HuH-7 (cell line): ENCODE measurements around the gene MFGE8.

Source experiments
- DNase-seq: peaks from one replicate; pipeline ENCODE4 v3.0.0; 2011; ENCODE audit warnings: low spot score

The MFGE8 gene

DNA sequence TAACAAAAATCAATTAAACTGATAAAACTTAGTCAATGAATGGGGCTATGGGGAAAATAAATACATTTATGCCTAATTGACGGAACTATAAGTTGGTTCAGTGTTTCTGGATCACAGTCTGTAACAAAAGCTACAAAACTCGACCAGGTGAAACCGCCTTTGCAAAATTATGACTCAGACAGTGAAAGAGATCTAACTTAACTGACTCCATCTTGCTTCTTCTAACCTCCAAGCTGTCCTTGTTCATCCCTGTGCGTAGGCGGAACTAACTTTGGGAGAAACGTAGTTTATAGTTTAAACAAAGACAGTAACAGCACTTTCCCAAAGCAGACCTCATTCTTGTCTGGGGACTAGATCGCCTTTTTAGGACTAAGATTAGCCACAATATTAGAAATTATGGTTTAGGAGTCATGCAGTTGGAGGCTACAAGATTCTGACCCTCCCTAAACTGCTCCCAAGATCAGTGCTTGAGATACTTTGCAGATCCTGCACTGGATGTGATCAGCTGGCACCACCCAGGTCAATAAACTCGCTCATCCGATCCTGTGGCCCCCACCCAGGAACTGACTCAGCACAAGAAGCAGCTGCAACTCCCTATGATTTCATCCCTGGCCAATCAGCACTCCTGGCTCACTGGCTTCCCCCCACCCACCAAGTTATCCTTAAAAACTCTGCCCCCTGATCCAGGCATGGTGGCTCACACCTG is 7.2 kb upstream of the MFGE8 start:
- no peak for DNase-seq

DNA sequence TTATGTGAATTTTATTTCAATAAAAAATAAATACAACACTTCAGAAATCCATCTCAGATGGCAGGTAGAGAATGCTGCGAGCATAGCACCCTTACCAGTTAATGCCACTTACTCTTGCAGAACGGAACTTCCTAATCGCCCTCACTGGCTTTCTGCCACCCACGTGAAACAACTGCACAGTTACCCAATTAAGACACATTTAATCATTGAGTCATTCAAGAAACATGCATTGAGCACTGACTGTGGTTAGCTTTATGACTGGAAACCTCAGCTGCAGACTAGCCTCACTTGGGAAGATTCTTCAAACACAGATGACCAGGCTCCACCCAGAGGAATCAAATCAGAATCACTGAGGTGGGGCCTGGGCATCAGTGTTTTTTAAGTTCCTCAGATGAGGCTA is 5.6 kb upstream of the MFGE8 start:
- no peak for DNase-seq

DNA sequence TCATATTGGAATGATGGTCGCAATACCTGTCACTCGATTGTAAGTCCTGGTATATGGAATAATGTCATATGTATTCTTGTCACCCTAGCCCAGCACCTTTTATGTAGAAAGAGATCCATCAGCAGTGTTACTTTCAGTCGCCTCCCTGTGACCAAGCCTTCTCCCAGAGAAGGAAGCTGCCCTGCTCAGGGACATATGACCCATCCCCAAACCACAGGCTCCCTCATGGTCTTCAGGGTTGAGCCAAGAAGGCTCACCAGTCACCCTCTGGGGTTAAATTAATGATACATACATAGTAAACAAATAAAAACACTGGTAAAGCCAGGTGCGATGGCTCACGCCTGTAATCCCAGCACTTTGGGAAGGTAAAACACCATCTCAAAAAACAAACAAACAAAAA is 4.6 kb upstream of the MFGE8 start:
- no peak for DNase-seq

DNA sequence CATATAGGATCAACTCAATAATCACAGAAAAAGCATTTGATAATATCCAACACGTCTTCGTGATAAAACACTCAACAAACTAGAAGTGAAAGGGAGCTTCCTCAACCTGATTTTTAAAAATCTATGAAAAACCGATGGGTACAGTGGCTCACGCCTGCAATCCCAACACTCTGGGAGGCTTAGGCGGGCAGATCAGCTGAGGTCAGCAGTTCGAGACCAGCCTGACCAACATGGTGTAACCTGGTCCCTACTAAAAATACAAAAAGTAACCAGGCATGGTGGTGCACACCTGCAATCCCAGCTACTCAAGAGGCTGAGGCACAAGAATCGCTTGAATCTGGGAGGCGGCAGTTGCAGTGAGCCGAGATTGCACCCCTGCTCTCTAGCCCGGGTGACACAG is 2.2 kb upstream of the MFGE8 start:
- DNase-seq, result no peak

DNA sequence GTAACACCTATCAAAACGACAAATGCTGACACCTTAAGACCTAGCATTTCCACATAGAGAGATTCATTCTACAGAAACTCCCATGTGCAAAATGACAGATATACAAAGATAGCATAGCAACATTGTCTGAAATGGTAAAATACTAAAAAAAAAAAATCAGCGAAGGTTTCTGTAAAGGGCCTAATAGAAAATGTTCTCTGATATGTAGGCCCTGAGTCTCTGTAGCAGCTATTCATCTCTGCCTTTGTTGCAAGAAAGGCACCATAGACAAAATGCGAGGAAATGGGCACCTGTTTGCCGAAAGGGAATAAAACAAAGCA is 631 bp upstream of the MFGE8 start:
- DNase-seq, result no peak

DNA sequence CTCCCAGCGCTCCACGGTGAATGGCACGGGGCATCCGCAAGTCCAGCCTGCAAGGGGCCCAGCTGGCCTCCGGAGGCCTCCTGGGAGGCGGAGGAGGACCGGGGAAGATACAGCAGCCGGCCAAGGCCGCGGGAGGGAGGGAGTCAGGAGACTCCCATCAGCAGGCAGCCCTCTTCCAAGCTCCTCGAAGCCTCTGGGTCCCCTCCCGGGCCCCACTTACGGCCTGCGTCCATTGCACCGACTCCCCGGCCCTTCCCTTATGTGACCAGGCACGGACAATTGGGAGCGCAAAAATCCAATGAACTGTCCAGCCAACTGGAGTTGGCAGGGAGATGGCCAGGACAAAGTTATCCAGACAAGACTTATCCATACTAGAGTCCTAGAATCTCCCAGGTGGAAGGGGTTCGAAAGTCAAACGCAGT is 668 bp downstream of the MFGE8 start:
- no peak for DNase-seq

DNA sequence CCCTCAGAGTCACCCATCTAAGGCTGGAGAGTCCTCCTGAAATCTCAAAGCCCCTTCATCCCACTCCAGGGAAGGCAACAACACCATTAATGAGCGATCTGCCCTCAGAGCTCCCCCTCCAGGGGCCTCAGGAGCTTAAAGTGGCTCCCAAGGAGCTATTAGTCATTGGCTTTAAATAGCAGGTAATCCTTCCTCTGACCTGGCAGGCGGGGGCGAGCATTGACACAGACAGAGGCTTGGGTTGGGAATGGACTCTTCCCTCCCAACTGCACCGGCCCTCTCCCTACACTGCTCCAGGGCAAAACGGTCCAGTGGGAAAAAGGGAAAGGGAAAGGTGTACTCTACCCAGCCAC is 1.4 kb downstream of the MFGE8 start:
- no peak for DNase-seq

DNA sequence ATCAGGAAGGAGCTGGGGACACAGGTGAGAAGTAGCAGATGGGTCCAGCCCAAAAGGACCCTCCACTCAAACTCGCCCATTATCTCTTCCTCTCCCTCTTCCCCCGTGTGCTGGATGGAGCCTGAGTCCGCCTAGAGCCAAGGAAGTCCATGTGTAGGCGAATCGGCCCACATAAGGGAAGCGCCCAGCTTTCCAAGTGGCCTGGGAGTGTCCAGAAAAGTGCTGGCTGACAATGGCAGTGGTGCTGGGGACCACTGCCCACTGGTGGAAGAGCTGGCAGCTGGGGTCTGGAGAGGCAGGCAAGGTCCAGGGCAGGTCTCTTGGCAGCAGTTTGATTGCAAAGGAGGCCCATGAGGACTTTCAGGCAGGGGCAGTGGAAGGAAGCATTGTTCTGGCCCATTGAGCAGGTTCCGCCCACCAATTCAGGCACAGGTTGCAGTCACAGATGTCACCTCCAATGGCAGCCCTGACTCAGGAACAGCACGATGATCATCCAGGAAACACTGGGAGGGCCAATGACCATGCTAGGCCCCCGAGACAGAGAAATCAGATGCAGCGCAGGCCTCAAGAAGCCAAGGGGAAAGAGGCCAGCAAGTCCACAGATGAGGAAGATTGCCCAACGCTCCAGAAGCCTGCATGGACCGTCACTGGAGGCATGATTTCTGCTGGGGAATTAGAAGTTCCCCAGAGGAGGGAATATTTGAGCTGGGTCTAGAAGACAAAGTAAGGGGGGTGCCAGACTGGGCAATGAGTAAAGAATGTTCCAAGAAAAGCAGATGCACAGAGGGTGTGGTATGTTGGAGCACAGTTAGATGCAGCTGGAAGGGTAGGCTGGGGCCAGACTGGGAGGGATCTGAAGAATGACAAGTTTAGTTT is 3.0 kb downstream of the MFGE8 start:
- DNase-seq, result no peak

DNA sequence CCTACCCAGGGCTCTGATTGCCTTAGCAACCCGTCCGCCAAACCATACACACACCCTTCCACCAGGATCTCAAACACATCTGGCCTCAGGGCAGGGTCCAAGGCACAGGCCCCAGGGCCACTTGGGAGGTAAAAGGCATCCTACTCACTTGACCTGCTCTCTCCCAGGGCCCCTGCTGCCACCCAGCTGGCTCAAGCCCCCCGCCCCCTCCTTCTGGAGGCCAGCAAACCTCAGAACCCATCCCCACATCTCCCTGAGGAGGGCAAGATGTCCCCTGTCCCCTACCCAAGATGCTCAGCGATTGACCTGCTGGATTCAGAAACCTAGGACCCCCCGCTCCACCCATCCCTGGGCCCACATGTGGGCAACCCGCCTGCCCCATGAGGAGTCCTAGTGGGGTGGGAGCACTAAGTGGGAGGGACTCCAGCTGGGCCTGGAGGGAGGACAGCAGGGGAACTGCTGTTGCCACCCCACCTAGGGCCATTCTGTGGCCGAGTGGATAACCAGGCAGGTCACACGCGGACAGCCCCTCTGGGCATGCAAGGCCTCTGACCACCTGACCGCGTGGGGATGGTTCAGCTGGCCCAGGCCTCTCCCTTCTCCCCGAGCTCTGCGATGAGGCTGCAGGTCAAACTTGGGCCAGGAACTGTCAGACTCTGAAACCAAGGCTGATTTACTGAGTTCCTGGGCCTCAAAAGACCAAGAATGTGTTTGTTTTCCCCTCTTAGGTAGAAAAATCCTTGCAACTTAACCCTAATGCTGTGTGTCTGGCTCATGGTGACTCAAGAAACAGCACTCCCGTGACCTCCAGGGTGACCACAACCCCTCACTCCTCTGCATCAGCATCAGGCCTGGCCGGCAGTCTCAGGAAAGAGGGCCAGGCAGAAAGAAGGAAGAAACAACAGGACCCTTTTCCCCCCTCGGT is 4.2 kb downstream of the MFGE8 start:
- no peak for DNase-seq

DNA sequence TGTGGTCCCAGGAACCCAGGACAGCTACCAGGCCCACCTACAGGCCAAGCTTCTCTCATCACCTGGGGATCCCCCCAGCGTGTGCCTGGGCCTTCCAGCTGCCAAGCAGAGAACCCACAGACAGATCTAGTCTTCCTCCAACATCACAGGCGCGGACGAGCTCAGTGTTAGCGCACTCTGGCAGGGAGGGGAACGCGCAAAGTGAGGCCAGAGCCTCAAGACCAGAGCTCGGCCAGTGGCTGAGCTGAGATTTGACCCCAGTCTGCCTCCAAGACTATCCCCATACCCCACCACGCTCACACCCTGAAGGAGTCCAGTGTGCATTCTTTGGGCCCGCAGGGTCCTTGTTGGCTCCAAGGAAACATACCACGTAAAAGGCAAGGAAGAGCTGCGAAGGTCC is 5.1 kb downstream of the MFGE8 start:
- DNase-seq, result no peak

DNA sequence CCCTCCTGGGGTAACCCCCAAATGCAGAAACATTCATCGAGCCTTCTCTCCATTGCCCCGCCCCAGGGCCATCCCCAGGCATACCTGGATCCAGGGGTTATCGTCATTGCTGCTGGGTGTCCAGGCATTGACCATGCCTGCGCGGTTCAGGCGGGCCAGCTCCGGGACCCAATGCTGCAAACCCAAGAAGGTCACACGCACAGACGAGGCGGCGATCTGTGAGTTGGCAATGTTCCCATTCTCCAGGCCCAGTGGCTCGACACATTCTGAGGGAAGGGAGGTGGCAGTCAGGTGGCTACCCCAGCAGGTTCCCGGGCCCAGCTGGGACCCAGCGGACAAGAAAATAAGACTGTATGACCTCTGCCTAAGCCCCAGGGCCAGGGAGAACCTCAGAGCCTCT is 6.1 kb downstream of the MFGE8 start:
- no peak for DNase-seq

DNA sequence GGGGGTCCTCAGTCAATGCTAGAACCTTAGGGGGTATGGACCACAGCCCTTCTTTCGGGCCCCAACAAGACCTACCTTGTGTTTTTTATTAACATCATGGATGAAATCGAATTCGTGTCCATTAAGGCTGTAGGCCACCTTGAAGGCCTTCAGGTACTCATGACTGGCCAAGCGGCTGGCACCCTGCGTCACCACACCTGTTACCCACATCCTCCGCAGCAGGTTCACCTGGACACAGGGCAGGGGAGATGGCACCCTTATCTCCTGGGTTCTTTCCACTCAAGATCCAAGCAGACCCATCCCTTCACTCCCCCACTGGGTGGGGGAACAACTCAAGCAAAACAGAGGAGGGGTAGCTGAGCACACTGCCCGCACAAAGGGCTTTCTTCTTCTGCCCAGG is 6.6 kb downstream of the MFGE8 start:
- DNase-seq, result no peak

DNA sequence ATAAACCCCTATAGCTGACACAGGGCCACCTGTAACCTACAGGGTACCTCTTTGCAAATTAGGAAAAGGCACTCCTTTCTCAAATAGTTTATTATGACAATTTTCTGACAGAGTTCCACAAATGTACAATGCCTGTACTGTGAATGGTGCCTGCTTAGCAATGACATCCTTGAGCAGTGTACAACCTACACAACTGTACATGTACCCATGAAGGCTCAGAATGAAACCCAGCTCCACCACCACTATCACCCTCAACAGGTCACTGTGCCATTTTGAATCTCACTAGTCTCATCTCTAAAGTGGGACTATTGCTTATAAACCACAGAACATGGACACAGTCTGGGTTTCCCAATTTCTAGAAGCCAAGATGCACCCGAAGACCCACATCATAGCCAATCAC is 7.0 kb downstream of the MFGE8 start:
- DNase-seq, result no peak

DNA sequence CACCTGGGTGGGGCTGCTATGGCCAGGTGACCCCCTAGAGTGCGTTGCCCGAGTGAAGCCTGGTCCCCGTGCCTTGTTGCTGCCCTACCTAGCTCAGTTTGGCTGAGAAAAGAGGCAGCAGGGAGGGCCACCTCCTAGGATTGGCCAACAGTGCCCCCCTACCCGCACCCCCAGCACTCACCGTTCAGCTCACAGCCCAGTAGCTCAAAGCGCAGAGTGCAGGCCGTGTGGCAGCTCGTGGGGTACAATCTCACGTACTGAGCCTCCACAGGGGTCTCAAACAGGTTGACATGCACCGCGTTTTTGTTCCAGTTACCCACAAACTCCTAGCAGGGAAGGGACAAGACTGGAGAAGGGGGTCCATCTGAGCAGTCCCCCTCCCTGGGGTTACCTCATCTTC is 7.6 kb downstream of the MFGE8 start:
- no peak for DNase-seq

DNA sequence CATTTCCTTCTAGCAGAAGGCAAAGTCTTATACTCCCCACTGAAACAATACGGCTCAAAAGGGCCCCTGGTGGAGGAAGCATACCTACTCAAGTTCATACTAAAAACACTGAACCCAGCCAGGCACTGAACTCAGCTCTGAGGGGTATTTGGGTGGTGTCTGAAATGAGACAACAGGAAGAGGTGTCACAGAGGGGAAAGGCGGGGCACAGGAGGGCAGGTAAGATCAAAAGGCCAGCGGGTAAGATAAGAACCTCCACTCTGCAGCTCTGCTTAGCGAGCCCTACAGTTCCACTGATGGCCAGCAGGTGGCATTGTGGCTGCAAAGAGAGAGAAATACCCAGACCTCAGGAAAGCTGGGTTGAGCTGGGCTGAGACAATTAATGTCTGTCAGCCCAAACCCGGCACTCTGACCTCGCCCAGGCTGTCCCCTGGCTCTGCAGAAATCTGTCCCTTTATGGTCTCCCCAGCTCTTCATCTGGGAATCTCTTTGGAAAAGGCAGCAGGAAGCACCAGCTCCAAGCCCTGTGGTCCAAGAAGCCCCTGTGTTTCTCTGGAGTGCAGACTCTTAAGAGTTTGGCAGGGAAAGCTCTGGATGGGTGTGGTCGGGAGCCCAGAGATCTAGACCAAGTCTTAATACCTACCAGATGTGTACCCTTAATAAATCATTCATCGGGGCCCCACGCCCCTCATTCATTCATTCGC is 8.4 kb downstream of the MFGE8 start:
- DNase-seq, result peak; percentile 88

DNA sequence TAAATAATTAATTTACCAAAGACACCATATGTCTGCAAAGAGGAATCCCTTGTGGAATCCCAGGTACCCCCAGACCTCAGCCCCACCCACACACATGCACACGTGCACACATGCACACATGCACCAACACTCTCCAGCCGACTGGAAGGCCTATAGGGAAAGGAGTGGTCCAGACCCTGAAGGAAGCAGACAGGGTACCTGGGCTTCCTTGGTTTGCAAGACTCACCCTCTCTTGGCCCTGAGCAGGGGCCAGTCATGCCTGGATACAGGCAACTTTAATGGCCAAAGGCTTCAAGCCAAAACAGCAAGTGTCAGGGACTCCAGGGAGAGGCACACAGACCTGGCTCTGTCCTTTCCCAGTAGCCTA is 8.9 kb downstream of the MFGE8 start:
- no peak for DNase-seq

DNA sequence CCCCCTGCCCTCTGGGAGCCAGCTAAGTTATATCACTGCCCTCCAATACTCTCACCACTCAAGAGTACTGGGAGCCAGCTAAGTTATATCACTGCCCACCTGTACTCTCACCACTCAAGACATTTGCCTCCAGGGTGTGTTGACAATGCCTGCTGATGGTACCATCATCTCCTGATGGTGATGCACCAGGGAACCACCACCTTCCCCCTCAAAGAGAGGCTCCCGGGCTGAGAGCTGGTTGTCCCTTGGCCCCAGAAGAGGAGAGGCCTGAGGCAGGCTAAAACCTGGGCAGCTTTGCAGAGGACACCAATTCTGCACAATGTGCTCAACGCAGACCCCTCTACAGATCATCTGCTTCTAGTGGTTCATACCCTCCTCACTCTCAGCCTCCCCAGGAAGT is 10.3 kb downstream of the MFGE8 start:
- DNase-seq, result no peak

DNA sequence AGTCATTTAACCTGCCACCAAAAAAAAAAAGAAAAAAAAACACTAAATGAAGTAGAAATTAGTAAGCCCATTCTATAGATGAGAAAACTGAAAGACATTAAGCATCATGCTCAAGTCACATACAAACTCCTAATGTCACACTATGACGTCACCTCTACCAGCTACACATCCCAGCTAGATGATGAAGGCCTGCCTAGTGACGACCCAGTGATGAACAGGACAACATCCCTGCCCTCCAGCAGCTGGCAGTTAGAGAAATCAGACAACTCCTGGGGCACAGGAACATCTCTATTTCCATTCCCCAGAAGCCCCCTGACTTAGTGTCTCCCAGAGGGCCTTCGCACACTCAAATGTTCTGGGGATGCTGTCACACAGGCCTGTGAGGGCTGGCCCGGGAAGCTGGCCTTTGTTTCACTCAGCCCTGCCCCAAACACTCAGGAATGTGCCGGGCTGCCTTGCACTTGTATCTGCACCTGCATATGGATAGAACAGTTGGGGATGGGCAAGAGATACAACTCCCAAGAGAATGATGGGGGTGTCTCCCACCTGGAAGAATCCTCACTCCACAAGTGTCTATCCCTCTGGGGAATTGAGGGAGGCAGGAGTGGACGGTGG is 10.9 kb downstream of the MFGE8 start:
- DNase-seq, result no peak

DNA sequence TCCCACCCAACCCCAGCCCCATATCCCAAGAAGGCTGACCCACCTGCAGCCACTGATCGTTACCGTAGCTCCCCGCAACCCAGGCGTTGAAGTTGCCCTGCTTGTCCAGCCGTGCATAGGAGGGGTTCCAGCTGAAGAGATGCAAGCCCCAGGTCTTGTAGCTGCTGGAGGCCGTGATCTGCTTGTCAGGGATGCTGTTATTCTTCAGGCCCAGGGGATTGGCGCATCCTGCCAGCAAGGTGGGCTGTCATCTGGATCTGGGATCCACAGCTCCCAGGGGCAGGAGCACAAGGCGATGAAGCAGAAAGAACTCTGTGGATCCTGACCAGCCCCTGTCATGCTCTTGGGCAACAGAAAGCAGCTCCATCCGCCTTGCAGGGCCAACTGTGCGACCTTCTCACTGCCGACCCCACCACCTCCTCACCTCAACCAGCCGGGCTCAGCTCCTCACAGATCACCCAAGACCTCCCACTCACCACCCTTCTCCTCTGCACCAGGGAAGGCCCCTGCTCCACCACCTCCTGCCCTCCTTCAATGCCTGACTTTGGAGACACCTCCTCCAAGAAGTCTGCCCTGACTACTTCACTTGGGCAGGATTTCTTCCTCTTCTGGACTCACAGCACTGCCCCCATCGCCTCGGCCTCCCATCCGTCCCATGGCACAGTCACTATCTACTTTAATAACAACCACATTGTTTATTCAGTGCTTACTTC is 11.5 kb downstream of the MFGE8 start:
- DNase-seq, result no peak

DNA sequence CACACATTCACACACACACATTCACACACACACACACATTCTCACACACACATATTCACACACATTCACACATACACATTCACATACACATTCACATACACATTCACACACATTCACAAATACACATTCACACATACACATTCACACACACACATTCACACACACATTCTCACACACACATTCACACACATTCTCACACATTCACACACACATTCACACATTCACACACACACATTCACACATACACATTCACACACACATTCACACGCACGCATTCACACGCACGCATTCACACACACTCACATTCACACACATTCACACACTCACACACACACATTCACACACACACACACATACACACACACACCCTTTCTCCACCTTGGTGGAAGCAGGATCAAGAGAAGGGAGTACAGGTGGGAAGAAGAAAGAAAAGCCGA is 12.2 kb downstream of the MFGE8 start:
- no peak for DNase-seq

DNA sequence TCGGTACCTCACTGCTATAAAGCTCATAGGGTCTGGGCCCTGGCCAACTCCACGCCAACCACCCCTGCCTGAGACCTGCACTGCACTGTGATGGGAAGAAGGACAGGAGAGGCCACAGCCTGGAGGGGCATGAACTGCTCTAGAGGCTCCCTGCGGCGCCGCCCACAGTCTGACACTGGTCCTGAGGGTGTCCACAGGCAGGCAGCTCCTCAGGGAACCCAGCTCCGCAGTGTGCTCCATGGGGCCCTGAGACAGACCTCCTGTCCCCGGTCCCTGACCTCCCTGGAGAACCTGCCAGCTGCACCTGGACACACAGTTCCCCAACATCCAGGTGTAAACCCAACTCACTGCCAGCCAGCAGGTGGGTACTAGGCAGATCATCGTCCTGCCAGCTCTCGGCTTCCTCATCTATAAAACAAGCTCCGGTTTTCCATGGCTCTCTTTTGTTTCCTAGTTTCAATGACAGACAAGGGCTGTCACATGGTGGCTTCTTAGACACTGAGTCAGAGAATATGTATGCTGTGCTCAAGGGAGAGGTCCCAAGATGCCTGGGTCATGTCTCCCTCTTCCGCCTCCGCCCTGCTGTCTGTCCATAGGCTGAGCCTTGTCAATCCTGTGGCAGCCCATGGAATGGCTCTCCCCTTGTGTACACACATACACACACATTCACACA is 12.7 kb downstream of the MFGE8 start:
- no peak for DNase-seq
